HG03159 (cell line): ENCODE measurements around the gene KANK2.
"Not testable (repeated sequence)": the region's sequence is repeated elsewhere in the genome, so short reads cannot be mapped to it uniquely, and the experiment has no call there.

Source experiments
- ATAC-seq: cut with Tn5 transposase; IDR thresholded peaks from one replicate; pipeline ENCODE4 v1.9.1; 2021; ENCODE audit warnings: mild to moderate bottlenecking, moderate library complexity; ENCODE audit not compliant: unreplicated experiment

The KANK2 gene

DNA sequence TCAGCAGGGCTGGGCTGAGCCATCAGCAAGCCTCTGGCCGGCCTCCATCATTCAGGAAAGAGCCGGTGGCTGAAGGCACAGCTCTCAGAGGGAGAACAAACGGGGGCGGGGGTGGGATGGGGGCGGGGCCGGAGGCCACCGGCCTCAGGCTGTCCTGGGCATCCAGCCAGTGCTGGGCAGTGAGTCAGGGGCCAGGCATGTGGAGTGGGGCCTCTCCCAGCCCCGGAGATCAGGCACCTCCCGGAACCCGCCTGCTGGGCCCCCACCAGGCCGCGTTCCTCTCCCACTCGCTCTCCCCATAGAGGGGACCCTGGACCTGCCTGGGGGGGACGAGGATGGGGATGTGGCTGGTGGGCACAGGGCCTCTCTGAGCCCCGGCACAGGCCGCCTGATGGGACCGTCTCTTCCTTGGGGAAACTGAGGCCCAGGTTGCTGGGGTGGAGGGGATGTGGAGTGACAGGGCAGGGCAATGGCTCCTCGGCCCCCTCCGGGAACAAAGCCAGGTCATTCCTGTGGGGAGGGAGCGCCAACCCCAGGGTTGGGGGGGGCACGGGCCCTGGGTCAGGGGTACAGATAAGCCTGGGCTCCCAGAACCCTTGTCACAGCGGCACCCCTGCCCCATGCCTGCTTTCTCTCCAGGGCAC is 54.7 kb downstream of the KANK2 start:
- no peak for ATAC-seq

DNA sequence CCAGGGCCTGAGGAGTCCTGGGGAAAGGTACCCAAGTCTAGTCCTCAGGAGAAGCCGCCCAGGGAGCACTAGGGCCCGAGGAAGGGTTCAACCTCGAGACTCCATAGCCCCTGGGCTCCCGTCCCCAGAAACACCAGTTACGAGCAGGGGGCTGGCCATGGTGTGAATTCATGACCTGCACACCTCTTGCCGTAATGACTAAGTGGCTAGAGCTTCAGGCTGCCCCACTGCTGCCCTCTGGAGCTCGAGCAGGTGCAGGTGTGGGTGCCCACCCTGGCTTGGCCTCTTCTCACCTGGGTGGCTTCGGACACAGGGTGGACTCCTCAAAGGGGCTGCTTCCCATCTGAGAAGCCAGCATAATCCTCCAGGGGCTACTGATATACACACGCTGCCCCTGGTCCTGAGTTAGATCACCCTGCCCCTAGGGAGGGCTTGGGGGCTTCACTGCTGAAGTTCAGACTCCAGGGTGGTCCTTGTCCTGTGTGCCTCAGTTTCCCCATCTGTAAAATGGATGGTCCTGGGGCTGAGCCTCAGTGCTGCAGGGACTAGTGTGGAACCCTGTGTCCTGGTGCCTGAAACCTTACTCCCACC is 55.3 kb downstream of the KANK2 start:
- no peak for ATAC-seq

DNA sequence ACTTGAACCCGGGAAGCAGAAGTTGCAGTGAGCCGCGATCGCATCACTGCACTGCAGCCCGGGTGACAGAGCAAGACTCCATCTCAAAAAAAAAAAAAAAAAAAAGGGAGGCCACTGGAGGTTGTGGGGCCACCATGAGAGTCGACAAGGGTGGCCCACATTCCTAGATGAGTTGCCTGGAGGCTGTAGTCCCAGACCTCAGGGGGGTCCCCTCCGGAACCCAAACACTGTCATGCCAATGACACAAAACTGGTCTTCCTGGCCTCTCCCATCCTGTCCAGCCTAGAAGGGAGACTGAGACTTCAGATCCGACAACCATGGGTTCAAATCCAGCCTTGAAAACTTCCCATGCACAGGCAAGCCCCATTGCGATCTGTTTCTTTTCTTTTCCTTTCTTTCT is 56.4 kb downstream of the KANK2 start:
- ATAC-seq = no peak

DNA sequence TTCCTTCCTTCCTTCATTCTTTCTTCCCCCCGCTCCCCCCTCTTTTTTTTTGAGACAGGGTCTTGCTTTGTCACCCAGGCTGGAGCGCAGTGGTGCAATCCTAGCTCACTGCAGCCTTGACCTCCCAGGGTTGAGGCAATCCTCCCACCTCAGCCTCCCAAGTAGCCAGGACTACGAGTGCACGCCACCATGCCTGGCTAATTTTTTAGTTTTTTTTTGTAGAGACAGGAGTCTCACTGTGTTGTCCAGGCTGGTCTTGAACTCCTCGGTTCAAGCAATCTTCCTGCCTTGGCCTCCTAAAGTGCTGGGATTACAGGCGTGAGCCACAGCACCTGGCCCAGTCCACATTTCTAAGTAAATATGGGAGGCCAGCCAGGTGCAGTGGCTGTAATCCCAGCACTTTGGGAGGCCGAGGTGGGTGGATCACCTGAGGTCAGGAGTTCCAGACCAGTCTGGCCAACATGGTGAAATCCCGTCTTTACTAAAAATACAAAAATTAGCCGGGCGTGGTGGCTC is 57.3 kb downstream of the KANK2 start:
- not testable (repeated sequence) for ATAC-seq

DNA sequence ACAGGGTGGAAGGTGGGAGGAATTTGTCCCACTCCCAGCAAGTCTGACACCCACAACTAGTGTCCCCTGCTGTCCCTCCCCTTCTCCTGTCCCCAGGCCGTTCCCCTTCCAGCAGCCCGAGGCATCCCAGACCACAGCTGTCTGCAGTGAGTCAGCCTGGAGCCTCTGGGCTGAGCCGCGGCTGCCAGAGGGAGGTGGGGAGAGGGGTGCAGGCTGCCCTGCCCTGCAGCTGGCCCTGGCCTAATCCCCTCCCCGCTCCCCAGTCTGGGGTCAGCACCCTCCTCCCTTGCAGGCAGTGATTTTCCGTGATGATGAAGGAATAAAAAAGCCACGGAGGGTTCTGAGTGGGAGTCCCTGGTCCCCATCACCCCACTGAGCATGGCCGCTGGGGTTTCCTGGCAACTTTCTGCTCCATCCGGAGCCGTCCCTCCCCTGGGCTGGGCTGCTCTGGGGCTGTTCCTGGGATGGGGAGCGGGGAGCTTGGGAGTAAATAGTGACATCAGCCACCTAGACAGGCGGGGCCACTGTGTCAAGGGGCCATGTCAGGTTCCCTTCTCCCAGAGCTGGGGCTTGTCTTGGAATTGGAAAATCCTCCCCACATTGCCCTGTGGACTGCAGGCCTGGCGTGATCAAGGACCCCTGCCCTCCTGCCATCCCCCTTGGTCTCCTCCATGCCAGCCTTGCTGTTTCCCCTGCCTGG is 58.6 kb downstream of the KANK2 start:
- no peak for ATAC-seq

GRCh38 chr19:11137542-11138384 is 59.6 kb downstream of the KANK2 start:
- no peak for ATAC-seq

GRCh38 chr19:11136400-11137101 is 60.8 kb downstream of the KANK2 start:
- no peak for ATAC-seq

GRCh38 chr19:11131471-11131870 is 65.9 kb downstream of the KANK2 start:
- ATAC-seq = no peak

- ATAC-seq = no peak
Observed at GRCh38 chr19:11130824-11131455, 66.4 kb downstream of the KANK2 start.

DNA sequence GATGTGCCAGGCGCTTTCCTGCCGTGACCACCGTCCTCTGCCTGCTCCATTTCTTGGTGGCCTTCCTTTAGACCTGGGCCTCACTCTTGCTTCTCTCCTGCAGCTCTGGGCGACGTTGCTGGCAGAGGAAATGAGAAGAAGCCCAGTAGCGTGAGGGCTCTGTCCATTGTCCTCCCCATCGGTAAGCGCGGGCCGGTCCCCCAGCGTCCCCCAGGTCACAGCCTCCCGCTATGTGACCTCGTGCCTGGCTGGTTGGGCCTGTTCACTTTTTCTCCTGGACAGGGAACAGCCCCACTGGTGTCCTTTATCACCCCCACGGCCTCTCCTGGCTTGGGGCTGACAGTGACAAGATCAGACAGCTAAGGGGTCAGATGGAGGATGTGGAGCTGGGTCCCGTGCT is 69.4 kb downstream of the KANK2 start:
- no peak for ATAC-seq

DNA sequence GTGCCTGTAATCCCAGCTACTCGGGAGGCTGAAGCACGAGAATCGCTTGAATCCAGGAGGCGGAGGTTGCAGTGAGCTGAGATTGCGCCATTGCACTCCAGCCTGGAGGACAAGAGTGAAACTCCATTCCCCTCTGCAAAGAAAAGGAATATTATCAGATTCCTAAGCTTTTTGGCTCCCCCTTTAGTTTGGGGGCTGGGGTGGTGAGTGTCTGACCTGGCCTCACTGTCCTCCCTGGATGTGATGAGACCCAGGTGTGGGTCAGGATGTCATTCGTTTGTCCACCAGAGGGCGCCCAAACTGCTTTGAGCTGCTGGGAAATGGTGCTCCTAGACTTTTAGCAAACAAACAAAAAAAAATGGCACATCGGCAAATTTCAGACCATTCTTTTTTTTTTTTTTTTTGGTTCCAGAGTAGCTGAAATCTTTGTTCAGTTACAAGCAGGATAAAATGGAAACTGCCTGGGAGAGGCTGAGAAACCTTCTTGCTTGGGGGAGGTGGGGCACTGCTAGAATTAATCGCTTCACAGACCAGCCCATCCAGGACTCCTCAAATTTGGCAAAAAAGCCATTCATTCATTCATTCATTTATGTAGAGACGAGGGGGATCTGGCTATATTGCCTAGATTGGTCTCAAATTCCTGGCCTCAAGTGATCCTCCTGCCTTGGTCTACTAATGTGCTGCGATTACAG is 71.2 kb downstream of the KANK2 start:
- no peak for ATAC-seq

- not testable (repeated sequence) for ATAC-seq
Observed at GRCh38 chr19:11124157-11124556, 73.2 kb downstream of the KANK2 start.

- no peak for ATAC-seq
Observed at GRCh38 chr19:11123114-11123513, 74.2 kb downstream of the KANK2 start.

GRCh38 chr19:11121963-11122362 is 75.4 kb downstream of the KANK2 start:
- ATAC-seq = not testable (repeated sequence)

DNA sequence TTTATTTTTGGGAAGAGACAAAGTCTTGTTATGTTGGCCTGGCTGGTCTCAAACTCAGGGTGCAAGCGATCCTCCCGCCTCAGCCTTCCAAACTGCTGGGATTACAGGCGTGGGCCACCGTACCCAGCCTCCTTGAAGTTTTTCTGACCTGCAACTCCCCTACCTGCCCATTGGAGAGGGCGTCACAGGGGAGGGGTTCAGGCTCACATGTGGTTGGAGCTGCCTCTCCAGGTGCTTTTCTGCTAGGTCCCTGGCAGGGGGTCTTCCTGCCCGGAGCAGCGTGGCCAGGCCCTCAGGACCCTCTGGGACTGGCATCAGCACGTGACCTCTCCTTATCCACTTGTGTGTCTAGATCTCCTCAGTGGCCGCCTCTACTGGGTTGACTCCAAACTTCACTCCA is 80.8 kb downstream of the KANK2 start:
- no peak for ATAC-seq

- ATAC-seq = no peak
Observed at GRCh38 chr19:11115895-11116446, 81.4 kb downstream of the KANK2 start.

GRCh38 chr19:11115042-11115441 is 82.3 kb downstream of the KANK2 start:
- no peak for ATAC-seq
